MM.1S (cell line): Measurements from ENCODE around the gene OVOL3.

ENCODE experiments used
- EZH2 ChIP-seq: fragments of 300-600 bp; sonication (generic); optimal IDR thresholded peaks from 2 replicates; pipeline ENCODE3; 2017; ENCODE audit warnings: low read depth, mild to moderate bottlenecking, antibody characterized with exemption, low read length, mixed read lengths
- TF ChIP-seq, protein P1 (sequence below): fragments of 300-600 bp; sonication (generic); IDR thresholded peaks from 2 replicates; pipeline ENCODE4 v1.5.1; 2016; ENCODE audit warnings: antibody characterized with exemption, low read length, mixed read lengths

- TF ChIP-seq, protein P1, sequence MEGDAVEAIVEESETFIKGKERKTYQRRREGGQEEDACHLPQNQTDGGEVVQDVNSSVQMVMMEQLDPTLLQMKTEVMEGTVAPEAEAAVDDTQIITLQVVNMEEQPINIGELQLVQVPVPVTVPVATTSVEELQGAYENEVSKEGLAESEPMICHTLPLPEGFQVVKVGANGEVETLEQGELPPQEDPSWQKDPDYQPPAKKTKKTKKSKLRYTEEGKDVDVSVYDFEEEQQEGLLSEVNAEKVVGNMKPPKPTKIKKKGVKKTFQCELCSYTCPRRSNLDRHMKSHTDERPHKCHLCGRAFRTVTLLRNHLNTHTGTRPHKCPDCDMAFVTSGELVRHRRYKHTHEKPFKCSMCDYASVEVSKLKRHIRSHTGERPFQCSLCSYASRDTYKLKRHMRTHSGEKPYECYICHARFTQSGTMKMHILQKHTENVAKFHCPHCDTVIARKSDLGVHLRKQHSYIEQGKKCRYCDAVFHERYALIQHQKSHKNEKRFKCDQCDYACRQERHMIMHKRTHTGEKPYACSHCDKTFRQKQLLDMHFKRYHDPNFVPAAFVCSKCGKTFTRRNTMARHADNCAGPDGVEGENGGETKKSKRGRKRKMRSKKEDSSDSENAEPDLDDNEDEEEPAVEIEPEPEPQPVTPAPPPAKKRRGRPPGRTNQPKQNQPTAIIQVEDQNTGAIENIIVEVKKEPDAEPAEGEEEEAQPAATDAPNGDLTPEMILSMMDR, result no peak
- no peak for TF ChIP-seq EZH2
Measured at GRCh38 chr19:36120092-36120983, 9.4 kb downstream of the OVOL3 start.
